Activated T-helper 2 cell treated with anti-CD3 and anti-CD28 coated beads, Interferon-gamma antibody, Interleukin-2, Interleukin-4, amounts not matched to agents 10 μg/mL and 5 μg/mL and 100 μg/mL, durations not matched to agents 14 hours and 24 hours and 36 hours (primary cell): ENCODE data around the gene DUSP2. TPM values are rescaled to one million over a fixed set of nuclear protein-coding genes. Genes with fewer than 3 reads are reported as not detected.

ENCODE experiments used
- DNase-seq: peaks from one replicate; pipeline ENCODE4 v3.0.0; 2021; ENCODE audit warnings: low spot score
- H3K27ac Mint-ChIP-seq: one replicate; pipeline ENCODE4 v1.8.0; 2021; ENCODE audit warnings: mixed read lengths
- H3K27me3 Mint-ChIP-seq: one replicate; pipeline ENCODE4 v1.8.0; 2021; ENCODE audit warnings: low read depth, mixed read lengths
- H3K36me3 Mint-ChIP-seq: one replicate; pipeline ENCODE4 v1.8.0; 2021; ENCODE audit warnings: low read depth, mixed read lengths
- H3K4me1 Mint-ChIP-seq: one replicate; pipeline ENCODE4 v1.8.0; 2021; ENCODE audit warnings: low read depth, mixed read lengths
- H3K4me3 Mint-ChIP-seq: one replicate; pipeline ENCODE4 v1.8.0; 2021; ENCODE audit warnings: low read depth, mild to moderate bottlenecking, moderate library complexity, mixed read lengths
- H3K9me3 Mint-ChIP-seq: one replicate; pipeline ENCODE4 v1.8.0; 2021; ENCODE audit warnings: mixed read lengths
- intact Hi-C: fragments of 100-400 bp; cut with micrococcal nuclease; formaldehyde crosslinking; loops from one replicate; pipeline ENCODE4 v1.15.1; 2023
- total RNA-seq: library from RNA; stranded (reverse); gene quantifications from 2 replicates; pipeline ENCODE4 v1.2.3, GENCODE V29; 2022

The DUSP2 gene
- total RNA-seq, 1 donor from 2014 or later = 238 TPM

DNA sequence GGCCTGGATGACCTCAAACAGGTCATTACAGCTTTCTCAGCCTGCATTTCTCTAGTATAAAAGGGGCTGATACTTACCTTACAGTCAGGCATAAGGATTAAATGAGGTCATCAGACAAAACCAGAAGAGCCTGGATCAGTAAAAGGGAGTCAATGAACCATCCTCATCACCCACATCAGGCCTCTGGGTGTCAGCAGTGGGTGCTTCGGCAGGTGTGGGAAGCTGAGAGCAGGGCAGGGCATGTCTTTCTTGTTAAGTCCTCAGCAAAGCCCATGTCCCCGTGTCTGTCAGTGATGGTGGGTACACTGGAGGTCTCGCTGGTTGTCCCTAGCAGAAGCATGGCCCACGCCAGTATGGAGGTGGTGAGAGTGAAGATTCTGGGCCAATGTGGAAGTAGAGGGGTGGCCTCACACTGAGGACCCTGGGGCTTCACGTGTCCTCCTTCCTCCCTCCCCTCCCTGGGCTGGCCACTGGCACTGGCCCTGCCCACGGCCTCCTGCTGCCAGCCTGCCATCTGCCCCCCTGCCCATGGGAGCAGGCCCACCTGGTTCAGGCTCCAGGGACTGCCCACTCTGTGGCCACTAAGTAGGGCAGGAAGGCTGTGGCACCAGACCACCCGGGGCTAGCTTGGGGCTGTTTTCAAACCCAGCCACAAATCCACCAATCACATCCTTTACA is 33.3 kb downstream of the DUSP2 start:
- intact Hi-C loops = no loop called here

GRCh38 chr2:96111257-96111640 is 34.0 kb downstream of the DUSP2 start:
- Mint-ChIP-seq H3K9me3 (no peaks in the 10 kb centered on the region), H3K4me3 (no peak overlapping the region), H3K36me3 (no peaks in the 10 kb centered on the region), H3K27me3 (peaks cover 18% of the 10 kb centered on the region), H3K27ac (no peak overlapping the region), H3K4me1 (peaks cover 4% of the 10 kb centered on the region)
- no peak for DNase-seq
- intact Hi-C loops = no loop called here

More for the DNA sequence above, 33.3 kb downstream of the DUSP2 start:
- Mint-ChIP-seq H3K36me3 (no peaks in the 10 kb centered on the region), H3K9me3 (no peaks in the 10 kb centered on the region), H3K4me3 (no peak overlapping the region), H3K27ac (no peak overlapping the region), H3K27me3 (peaks cover 18% of the 10 kb centered on the region), H3K4me1 (peaks cover 4% of the 10 kb centered on the region)
- no peak for DNase-seq

GRCh38 chr2:96110621-96111256 is 34.5 kb downstream of the DUSP2 start:
- peaks cover 2% of the 10 kb centered on the region for H3K4me1 Mint-ChIP-seq
- no peaks in the 10 kb centered on the region for H3K36me3 Mint-ChIP-seq
- H3K4me3 Mint-ChIP-seq = no peak overlapping the region
- H3K9me3 Mint-ChIP-seq = peaks cover 1% of the 10 kb centered on the region
- DNase-seq = no peak
- intact Hi-C loops = no loop called here
- no peak overlapping the region for H3K27ac Mint-ChIP-seq
- peaks cover 16% of the 10 kb centered on the region for H3K27me3 Mint-ChIP-seq

DNA sequence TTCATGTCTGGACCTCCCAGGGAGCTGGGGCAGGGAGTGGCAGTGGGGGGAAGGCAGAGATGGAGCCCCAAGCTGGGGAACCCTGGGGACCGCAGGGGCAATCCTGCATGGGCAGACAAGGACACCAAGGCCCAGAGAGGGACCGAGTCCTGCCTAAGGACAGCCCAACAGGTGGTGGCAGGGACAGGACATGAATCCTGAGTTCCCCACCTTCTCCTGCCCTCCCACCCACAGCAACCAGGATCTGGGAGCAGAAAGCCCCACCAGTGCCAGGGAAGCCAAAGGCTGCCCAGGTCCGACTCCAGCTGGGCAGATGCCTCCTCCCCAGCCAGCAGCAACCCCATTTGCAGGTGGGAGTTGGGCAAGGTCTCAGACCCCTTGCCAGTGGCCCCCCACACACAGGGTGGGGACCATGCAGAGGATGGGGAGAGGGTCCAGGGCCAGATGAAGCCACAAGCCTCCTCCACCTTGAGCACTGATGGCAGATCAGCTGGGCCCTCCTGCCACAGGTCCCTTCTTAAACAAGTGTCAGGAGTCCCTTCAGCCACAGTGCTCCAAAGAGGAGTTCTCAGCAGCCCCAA is 35.2 kb downstream of the DUSP2 start:
- H3K27ac Mint-ChIP-seq = no peak overlapping the region
- intact Hi-C loops = no loop called here
- H3K4me1 Mint-ChIP-seq = no peaks in the 10 kb centered on the region
- no peak overlapping the region for H3K4me3 Mint-ChIP-seq
- DNase-seq = no peak
- H3K36me3 Mint-ChIP-seq = no peaks in the 10 kb centered on the region
- H3K9me3 Mint-ChIP-seq = peaks cover 8% of the 10 kb centered on the region
- peaks cover 9% of the 10 kb centered on the region for H3K27me3 Mint-ChIP-seq

DNA sequence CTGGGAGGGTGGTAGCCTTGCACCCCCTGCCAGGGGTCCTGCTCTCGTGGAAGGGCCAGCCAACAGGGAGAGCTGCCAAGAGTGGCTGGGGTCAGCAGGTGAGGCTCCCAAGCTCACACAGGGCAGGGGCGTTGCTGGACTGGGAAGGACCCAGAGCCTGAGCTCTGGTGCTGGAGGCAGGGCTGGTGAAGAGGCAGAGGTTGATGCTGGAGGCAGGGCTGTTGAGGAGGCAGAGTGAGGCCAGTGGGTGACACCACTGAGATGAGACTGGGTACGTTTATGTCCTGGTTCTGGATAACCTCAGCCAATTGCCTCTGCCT is 35.9 kb downstream of the DUSP2 start:
- Mint-ChIP-seq H3K36me3 (no peaks in the 10 kb centered on the region), H3K27ac (no peak overlapping the region), H3K9me3 (peaks cover 11% of the 10 kb centered on the region), H3K4me3 (no peak overlapping the region), H3K4me1 (no peaks in the 10 kb centered on the region), H3K27me3 (peaks cover 5% of the 10 kb centered on the region)
- no peak for DNase-seq
- intact Hi-C loops = no loop called here

DNA sequence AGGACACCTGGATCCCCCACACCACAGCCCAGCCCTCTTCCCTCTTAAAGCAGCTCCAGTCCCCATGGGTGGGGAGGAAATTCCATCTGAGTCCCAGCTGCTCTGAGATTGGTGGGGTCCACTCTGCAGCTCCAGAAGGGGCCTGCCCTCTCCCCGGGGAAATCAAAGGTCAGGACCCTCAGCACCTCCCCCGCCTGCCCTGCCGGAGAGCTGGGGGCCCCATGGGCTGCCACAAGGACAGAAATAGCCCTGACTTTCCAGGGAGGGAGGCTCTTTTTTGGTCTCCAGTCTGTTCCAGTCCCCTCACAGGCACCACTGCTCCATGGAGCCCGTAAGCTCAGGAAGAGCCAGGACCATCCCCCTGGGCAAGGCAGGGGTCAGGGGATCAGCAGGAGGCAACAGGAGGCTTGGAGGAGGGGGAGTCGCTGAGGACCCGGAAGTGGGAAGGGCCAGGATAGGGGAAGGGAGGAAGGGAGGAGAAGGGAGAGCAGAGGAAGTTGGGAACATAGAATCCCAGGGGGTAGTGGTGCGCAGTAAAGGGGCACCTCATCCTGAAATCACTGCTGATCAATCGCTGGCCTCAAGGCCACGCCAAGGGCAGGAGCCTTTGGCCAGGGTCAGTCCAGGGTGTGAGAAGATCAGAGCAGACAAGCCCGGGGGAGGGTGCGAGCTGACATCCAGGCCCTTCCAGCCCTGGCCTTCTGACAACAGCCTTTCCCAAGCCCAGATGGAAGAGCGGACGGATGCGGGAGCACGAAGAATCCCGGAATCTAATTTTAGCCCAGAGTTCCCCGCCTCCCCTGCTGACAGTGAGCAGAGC is 36.5 kb downstream of the DUSP2 start:
- Mint-ChIP-seq H3K4me1 (no peaks in the 10 kb centered on the region), H3K36me3 (no peaks in the 10 kb centered on the region), H3K27ac (no peak overlapping the region), H3K27me3 (peaks cover 5% of the 10 kb centered on the region), H3K4me3 (no peak overlapping the region), H3K9me3 (peaks cover 11% of the 10 kb centered on the region)
- intact Hi-C loops = no loop called here
- no peak for DNase-seq

DNA sequence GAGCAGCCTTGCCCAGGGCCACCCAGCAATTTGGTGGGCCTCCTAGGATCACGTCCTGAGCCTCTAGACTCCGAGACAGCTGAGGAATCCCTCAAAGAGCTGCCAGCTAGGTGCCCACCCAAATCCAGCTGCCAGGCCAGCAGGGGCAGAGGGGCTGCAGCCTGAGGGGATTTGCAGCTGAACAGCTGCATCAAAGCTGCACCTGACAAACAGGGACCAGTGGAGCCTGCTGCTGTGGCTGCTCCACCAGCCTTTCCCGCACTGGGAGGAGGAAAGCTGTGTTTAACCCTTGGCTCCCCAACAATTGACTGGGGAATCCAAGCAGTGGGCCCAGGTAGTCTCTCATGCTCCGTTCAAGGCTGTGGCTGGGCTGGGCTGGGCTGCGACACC is 37.1 kb downstream of the DUSP2 start:
- no peak overlapping the region for H3K4me3 Mint-ChIP-seq
- no peak overlapping the region for H3K27ac Mint-ChIP-seq
- no peaks in the 10 kb centered on the region for H3K36me3 Mint-ChIP-seq
- no peak for DNase-seq
- no peaks in the 10 kb centered on the region for H3K4me1 Mint-ChIP-seq
- intact Hi-C loops = no loop called here
- peaks cover 11% of the 10 kb centered on the region for H3K9me3 Mint-ChIP-seq
- peaks cover 5% of the 10 kb centered on the region for H3K27me3 Mint-ChIP-seq

DNA sequence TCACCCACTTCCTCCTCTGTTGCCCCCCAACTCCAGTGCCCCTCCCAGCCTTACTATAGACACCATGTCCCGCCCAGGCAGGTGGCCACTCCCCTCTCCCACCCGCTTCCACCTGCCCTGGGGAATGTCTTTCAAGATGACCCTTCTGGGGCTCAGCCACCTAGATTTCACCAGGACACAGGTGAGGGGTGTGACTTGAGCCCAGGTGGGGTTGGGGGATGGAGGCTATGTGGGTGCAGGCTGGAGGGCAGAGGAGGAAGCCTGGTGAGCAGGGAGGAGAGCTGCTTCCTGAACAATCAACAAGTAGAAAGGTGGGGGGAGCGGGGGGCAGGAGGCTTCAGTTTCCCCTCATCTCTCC is 37.6 kb downstream of the DUSP2 start:
- no peak for DNase-seq
- H3K4me3 Mint-ChIP-seq = no peak overlapping the region
- H3K36me3 Mint-ChIP-seq = no peaks in the 10 kb centered on the region
- H3K27me3 Mint-ChIP-seq = peaks cover 5% of the 10 kb centered on the region
- H3K9me3 Mint-ChIP-seq = peaks cover 11% of the 10 kb centered on the region
- H3K4me1 Mint-ChIP-seq = no peaks in the 10 kb centered on the region
- intact Hi-C loops = no loop called here
- H3K27ac Mint-ChIP-seq = no peak overlapping the region

- no peak overlapping the region for H3K4me3 Mint-ChIP-seq
- no peaks in the 10 kb centered on the region for H3K4me1 Mint-ChIP-seq
- peaks cover 11% of the 10 kb centered on the region for H3K9me3 Mint-ChIP-seq
- no peaks in the 10 kb centered on the region for H3K36me3 Mint-ChIP-seq
- no peak for DNase-seq
- intact Hi-C loops = no loop called here
- H3K27ac Mint-ChIP-seq = no peak overlapping the region
- H3K27me3 Mint-ChIP-seq = peaks cover 5% of the 10 kb centered on the region
Measured at GRCh38 chr2:96106991-96107707, 38.1 kb downstream of the DUSP2 start.

DNA sequence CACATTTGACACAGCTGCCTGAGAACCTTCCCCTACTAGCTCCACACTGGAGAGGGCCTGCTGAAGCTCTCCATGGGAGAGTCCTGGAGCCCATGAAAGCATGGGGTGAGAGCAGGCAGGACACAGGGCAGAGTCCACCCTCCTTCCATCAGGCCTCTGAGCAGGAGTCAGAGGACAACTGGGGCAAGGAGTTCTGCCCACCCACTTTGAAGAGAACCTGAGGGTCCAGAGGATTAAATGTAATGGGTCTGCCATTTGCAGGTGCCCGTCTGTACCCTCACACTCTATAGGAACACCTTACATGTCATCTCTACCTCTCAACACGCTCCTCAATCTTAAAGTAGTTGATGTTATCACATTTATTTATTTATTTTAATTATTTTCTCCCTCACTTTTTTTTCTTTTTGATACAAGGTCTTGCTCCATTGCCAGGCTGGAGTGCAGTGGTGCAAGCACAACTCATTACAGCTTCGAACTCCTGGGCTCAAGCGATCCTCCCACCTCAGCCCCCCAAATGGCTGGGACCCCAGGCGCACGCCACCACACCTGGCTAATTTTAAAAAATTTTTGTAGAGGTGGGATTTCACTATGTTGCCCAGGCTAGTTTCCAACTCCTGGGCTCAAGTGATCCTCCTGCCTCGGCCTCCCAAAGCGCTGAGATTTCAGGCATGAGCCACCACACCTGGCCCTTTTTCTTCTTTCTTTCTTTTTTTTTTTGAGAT is 39.1 kb downstream of the DUSP2 start:
- H3K27me3 Mint-ChIP-seq = peaks cover 5% of the 10 kb centered on the region
- no peak for DNase-seq
- H3K9me3 Mint-ChIP-seq = peaks cover 11% of the 10 kb centered on the region
- no peak overlapping the region for H3K27ac Mint-ChIP-seq
- no peaks in the 10 kb centered on the region for H3K4me1 Mint-ChIP-seq
- intact Hi-C loops = no loop called here
- H3K36me3 Mint-ChIP-seq = no peaks in the 10 kb centered on the region
- no peak overlapping the region for H3K4me3 Mint-ChIP-seq

DNA sequence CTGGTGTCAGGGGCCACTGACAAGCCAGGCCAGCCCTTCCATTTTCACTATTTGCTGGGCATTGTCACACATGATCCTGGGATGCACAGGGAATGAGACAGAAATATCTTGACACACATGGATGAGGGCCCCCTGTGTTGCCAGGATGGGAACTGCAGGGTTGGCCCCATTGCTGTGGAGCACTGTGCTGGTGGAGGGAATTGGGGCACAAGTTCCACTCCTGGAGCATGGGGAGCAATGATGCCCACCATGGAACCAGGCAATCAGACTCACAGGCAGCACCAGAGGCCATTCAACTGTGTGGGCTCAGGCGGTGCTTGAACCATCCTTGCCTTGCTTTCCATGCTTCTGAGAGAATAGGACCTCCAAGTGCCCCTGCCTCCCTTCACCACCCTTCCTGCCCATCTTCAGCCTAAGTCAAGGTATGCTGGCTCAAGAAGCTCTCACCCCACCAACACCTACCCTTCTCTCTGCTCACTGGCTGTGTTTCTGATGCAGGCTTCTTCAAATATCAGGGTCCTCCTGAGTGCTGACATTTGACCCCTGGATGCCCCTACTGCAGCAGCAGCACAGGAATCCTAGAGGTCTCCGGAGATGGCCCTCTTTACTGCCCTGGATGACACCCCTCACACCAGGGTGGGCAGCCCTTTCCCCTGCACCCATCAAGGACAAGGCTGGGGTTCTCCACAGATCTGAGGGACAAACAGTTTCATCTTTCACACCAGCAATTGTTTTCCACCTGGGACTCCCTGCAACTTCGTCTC is 39.9 kb downstream of the DUSP2 start:
- Mint-ChIP-seq H3K36me3 (no peaks in the 10 kb centered on the region), H3K4me1 (no peaks in the 10 kb centered on the region), H3K27ac (no peak overlapping the region), H3K4me3 (no peak overlapping the region), H3K27me3 (peaks cover 5% of the 10 kb centered on the region), H3K9me3 (peaks cover 11% of the 10 kb centered on the region)
- intact Hi-C loops = no loop called here
- DNase-seq = no peak

GRCh38 chr2:96104487-96104861 is 40.8 kb downstream of the DUSP2 start:
- Mint-ChIP-seq H3K27ac (no peak overlapping the region), H3K4me3 (no peak overlapping the region), H3K36me3 (no peaks in the 10 kb centered on the region), H3K4me1 (no peaks in the 10 kb centered on the region), H3K9me3 (peaks cover 11% of the 10 kb centered on the region), H3K27me3 (peaks cover 5% of the 10 kb centered on the region)
- intact Hi-C loops = no loop called here
- DNase-seq = no peak
